Measurements from ENCODE around the gene SGK1. TPM values are rescaled to one million over a fixed set of nuclear protein-coding genes. Genes with fewer than 3 reads are reported as not detected.

The SGK1 gene
- total and polyA plus RNA-seq, 10 of the 15 experiments (the other 5 are each of a cell fraction or from before 2014, with no cell fraction given) = 0.62 to 5.1 (median 2.9) TPM

GRCh38 chr6:134357022-134357487 lies 39.1 kb upstream of the SGK1 start:
- ChIA-PET POLR2A (interaction anchor here (0.5 kb wide), 1 partner anchor 18 kb away, joined by 3 read pairs; no protein-coding TSS in a partner anchor), RAD21 (ENCODE audit: unreplicated experiment) (no interaction called here), SMC1A (ENCODE audit: uncharacterized antibody, unreplicated experiment) (interaction anchor here (1.6 kb wide), 1 partner anchor 12 kb away, joined by 3 read pairs; no protein-coding TSS in a partner anchor), CTCF (no interaction called here)
- Histone ChIP-seq H3K36me3 (ENCODE audit: control insufficient read depth in 2 of 2, insufficient read depth in 2 of 2, low read length in 1 of 2) (no peaks in the 10 kb centered on the region), H3K27ac (ENCODE audit: control insufficient read depth, insufficient read depth) (no peak overlapping the region), H3K9me3 (replicated peaks; ENCODE audit: control insufficient read depth, insufficient read depth, low read length) (no peaks in the 10 kb centered on the region; the same call in 1 of the 3 replicates), H4K20me1 (ENCODE audit: control insufficient read depth, insufficient read depth) (no peaks in the 10 kb centered on the region), H3K9ac (ENCODE audit: control insufficient read depth, insufficient read depth, low read length) (no peak overlapping the region), H2AFZ (ENCODE audit: control insufficient read depth, low read depth, low read length) (no peak overlapping the region), H3K79me2 (ENCODE audit: control insufficient read depth, insufficient read depth, low read length) (no peaks in the 10 kb centered on the region), H3K27me3 (replicated peaks in 1 of 2; ENCODE audit: control insufficient read depth in 2 of 2, insufficient read depth in 2 of 2, low read length in 1 of 2) (no peaks in the 10 kb centered on the region), H3K4me3 (no peak overlapping the region), H3K4me2 (ENCODE audit: control insufficient read depth, insufficient read depth) (no peak overlapping the region), H3K4me1 (ENCODE audit: control insufficient read depth, insufficient read depth, low read length) (no peaks in the 10 kb centered on the region)
- WGBS (ENCODE audit: insufficient coverage, insufficient replicate concordance, low lambda C conversion rate, missing lambda C conversion rate) = 67% methylated on average over 2 of the region's 2 CpGs
- FAIRE-seq (no peak), DNase-seq (ENCODE audit: low read depth, low spot score) (no peak), ATAC-seq (no peak)
- no TSS peak for BruUV-seq (replicated peaks)
- in situ Hi-C loops (cut with MboI) = no loop called here
- intact Hi-C loops (cut with micrococcal nuclease; ENCODE audit: unreplicated experiment) = no loop called here
- TF ChIP-seq YBX1 (IDR thresholded peaks at IDR 0.05) = no peak
- TF ChIP-seq CEBPZ (IDR thresholded peaks at IDR 0.05; ENCODE audit: low read depth, low read length) = no peak
- TF ChIP-seq, protein P1, sequence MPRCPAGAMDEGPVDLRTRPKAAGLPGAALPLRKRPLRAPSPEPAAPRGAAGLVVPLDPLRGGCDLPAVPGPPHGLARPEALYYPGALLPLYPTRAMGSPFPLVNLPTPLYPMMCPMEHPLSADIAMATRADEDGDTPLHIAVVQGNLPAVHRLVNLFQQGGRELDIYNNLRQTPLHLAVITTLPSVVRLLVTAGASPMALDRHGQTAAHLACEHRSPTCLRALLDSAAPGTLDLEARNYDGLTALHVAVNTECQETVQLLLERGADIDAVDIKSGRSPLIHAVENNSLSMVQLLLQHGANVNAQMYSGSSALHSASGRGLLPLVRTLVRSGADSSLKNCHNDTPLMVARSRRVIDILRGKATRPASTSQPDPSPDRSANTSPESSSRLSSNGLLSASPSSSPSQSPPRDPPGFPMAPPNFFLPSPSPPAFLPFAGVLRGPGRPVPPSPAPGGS (IDR thresholded peaks at IDR 0.05; ENCODE audit: borderline replicate concordance, insufficient read depth, low read depth, low read length, poor library complexity, severe bottlenecking) = no peak
- no peak for TF ChIP-seq SIN3A (IDR thresholded peaks at IDR 0.05; ENCODE audit: low read depth, low read length)
